NCI-H446 treated with DMSO at 0.1 percent for 48 hours (cell line): Measurements from ENCODE around the gene KAZN.

ENCODE experiments used
- DNase-seq: peaks from one replicate; lab custom pipeline; 2025; lab: John Stamatoyannopoulos, UW

The KAZN gene

DNA sequence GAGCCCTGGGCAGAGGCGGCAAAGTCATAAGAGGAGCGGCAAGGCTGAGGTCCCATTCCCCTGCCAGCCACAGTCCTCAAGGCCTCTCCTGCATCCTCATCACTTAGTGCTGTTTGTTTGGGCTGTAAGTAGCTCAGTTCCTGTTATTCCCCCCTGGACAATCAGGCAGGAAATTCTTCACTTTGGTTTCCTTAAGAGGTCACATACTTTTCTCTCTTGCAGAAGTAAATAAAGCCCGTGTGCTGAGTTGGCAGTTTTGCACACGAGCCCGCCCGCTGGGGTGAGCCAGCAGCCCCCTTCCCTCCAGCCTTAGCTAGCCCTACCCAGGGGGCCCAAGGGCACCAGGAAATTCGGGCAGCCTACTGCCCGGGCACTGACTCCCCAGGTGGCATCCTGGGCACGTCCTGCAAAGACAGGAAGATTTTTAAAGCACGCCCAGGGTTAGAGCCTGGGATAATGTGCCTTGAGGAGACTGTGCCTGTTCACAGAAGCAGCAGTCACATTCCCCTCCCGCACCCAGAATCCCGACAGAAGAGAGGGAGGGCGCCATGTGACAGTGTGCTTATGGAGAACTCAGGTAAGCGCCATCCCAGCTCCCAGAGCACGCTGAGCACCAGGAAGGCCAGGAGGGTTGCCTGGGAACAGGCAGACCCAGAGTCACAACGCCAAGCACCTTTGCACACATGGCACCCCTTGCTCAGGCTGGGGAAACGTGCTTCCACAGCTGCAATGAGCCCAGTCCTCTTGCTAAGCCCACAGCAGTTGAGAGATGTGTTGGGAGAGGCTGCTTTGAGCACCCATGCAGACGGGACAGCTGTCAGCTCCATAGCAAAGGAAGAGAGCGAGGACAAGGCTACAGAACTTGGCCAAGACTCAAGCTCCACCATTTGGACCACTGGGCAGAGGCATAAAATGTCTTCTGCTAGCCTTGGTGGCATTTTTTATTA is 410.6 kb downstream of the KAZN start:
- peak; percentile 45 for DNase-seq

DNA sequence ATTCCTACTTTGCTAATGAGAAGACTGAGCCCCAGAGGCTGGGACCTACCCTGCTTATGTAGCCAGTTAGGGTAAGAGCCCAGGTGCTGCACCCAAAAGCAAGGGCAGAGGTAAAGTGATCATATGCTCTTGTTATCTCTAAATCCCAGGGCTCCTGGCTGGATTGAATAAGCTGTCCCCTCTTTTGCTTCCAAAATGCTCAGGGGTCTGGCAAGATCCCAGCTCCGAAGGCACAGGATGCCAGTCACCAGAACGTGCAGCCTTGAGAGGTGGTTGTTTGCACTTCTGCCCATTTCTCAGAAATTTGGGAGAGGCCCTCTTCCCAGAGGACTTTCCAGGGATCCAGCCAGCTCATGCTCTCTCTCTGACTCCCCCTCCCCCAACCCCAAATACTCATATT is 412.7 kb downstream of the KAZN start:
- DNase-seq = no peak

DNA sequence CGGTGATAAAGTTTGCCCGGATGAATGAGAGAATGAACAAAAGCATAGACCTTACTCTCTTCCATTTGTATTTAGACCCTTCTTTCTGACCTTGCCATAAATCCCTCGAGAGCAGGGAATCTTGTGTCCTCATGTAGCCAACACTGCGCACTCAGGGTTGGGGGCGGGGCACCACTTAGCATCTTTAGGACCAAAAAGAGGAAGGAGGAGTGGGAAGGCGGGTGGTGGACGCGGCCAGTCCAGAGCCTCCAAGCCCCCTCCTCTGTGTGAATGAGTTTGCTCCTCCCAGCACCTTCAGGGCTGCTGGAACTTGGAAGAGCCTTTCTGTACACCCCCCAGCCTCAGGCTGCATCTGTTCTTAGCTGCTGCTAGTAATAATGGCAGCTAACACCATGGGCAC is 413.2 kb downstream of the KAZN start:
- DNase-seq = no peak

DNA sequence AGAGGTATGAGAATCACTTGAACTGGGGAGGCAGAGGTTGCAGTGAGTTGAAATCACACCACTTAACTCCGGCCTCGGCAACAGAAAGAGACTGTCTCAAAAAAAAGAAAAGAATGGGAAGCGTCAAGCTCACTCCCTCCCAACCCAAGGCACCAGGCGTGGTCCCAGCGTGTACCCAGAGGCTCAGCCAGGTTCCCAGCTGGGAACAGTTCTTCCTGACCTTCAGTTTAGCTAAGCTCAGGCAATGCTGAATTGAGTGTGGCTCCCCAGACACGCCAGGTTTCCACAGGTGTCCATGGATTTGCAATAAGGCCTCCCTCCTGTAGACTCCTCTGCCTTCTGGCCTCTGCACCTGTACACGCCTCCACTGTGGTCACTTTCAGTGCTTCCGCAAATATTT is 414.3 kb downstream of the KAZN start:
- no peak for DNase-seq

DNA sequence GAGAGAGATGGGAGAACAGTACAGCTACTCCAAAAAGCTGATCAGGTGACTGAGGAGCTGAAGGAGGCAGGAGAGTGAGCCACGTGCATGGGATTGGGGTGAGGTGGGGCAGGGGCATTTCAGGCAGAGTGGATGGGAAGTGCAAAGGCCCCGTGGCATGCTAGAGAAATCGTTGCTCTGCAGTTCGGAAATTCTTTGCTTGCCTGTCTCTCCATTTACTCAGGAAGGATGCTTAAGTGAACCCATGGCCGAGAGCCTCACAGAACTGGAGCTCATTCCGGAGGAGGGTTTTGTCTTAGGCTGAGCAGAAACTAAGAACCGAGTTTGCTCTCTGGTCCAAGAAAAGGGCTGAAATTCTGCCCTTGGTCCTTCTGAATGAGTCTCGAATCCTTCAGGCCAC is 415.3 kb downstream of the KAZN start:
- no peak for DNase-seq

DNA sequence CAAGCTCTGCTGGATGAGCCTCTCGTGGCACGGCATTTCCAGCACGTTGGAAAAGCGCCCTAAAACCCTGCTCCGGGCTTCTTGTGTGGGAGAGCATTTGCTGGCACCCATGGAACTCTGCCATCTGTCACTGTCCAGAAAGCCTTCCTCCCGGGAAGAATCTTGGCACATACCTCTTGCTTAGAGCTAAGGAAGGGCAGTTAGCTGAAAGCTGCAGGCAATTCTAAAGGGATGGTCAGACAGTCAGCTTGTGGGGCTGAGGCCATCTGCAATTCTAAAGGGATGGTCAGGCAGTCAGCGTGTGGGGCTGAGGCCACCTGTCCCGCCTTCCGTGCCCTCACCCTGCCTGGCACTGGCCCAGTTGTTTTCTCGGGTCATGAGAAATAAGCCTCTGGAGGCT is 416.0 kb downstream of the KAZN start:
- peak; percentile 91 for DNase-seq

DNA sequence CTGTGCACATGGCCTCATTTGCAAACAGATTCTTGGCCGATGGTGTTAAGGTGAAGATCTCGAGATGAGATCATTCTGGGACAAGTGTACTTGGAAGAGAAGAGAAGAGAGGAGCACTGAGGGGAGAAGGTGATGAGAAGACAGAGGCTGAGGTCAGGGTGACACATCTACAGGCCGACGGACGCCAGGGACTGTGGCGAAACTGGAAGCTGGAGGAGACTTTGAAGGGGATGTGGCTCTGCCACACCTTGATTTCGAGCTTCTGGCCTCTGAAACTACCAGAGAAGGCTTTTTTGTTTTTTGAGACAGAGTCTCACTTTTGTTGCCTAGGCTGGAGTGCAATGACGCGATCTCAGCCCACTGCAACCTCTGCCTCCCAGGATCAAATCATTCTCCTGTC is 417.5 kb downstream of the KAZN start:
- DNase-seq = no peak

DNA sequence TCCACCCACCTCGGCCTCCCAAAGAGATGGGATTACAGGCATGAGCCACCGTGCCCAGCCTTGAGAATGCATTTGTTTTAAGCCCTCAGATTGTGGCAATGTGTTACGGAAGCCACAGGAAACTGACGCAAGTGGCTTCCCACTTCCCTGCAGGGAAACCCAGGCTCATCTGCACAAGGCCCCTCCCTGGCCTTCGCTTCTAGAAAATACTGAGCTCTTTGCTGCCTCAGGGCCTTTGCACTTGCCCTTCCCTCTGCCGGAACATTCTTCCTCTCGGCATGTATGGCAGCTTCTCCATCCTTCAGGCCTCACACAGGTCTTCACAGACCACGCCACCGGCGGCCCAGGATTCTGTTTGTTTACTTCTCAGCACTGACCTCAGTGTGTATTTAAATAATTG is 418.0 kb downstream of the KAZN start:
- no peak for DNase-seq

DNA sequence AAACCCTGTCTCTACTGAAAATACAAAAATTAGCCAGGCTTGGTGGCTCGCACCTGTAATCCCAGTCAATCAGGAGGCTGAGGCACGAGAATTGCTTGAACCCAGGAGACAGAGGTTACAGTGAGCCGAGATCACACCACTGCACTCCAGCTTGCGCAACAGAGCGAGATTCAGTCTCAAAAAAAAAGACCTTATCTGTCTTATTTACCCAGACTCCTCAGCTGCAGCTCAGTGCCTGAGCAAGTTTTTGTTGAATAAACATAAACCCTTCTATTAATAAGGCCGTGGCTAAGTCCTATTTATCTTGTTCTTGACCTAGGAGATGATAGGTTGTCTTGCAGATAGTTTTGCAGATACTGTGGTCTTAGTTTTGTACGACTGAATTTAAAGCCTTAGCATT is 418.6 kb downstream of the KAZN start:
- DNase-seq = no peak

DNA sequence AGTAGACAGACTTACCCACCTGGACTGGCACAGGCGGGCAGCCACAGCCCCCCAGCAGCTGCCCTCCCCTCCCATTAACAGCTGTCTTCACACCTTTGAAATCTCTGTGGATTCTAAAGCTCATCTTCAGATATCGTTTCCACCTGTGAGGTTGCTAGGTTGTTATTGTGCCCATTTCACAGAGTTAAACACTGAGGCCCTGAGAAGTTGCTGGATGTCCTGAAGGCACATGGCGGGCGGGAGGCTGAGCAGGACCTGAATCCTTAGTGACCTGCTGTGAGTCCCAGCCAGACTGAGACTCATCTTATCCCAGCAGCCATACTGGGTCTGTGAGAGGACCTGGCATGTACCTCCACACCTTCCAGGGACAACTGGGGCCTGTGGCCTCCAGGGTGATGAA is 420.3 kb downstream of the KAZN start:
- DNase-seq = no peak

DNA sequence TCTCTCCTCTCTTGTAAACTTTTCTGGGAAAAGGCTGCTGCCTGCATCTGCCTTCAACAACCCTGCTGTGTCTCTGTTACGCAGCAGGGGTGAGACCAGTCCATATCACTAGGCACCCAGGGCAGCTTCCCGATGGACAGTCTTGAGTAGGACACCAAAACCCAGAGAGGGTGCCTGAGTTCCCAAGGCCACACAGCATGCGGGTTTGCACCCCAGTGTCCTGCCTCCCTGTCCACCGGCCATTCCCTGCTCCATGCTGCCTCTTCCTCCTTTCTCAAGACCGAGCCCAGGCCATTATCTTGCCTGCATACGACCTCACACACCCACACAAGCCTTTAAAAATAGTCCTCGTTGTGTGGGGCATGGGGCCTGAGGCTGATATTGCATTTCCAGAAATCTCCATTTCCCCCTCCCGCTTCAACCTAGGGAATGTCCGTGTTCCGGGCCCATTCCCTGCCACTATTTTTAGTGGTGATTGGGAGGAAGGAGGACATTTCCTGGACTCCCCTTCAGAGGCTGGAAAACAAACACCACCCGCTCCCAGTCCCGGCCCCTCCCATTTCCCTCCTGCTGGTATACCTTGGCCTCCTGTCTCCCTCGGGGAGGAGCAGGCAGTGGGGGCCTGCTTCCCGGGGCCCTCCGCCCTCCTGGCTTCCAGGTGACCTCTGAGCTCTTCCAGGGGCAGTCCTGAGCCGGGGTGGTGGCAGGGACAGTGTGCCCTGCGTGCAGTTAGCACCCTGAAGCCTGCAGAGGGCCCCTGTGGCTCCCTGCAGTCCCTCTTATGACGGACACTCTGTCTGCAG is 422.7 kb downstream of the KAZN start:
- no peak for DNase-seq

DNA sequence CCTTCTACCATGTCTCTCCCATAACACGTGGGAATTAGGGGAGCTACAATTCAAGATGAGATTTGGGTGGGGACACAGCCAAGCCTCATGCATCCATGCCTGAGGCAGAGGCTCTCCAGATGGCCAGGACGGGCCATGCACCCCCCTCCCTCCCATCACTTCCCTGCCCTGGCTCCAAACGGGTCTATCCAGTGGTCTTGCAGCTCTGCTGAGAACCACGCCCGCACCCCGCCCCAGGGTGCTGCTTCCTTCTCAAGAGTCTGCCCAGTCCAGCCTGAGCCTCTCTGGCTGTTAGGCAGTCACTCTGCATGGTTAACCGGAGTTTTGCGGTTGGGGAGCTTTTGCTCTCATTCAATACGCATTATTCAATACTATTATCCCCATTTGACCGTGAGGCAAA is 423.6 kb downstream of the KAZN start:
- no peak for DNase-seq

DNA sequence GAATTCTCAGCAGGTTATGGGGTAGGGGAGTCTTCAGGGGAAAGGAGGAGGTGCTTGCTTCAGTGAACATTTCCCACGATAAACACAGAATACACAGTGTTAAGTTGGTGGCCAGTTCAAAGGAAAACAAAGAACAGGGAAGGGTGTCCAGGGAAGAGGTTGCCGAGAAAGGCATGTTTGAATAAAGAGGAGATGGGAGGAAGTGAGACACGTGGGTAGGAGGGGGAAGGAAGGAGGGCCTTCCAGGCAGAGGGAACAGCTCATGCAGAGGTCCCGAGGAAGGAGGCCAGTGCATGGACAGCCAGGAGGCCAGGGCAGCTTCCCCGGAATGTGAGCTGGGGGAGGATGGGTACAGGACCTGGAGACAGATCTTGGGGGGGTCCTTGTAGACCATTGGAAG is 424.7 kb downstream of the KAZN start:
- no peak for DNase-seq

DNA sequence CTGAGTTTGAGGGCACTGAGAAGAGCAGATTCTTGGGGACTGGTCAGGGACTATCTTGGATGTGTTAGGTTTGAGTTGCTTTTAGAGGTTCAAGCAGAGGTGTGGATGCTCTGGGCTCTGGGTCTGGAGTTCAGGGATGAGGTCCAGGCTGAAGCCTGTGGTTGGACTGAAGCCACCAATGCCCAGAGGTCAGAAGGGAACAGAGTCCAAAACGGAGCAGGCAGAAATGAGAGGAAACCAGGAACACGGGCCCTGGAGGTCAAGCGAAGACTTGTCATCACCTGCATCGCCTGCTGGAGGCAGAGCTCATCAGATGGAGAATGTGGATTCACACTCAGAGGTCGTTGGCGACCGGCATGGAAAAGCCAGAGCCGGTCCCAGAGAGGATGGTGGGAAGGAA is 425.5 kb downstream of the KAZN start:
- no peak for DNase-seq

DNA sequence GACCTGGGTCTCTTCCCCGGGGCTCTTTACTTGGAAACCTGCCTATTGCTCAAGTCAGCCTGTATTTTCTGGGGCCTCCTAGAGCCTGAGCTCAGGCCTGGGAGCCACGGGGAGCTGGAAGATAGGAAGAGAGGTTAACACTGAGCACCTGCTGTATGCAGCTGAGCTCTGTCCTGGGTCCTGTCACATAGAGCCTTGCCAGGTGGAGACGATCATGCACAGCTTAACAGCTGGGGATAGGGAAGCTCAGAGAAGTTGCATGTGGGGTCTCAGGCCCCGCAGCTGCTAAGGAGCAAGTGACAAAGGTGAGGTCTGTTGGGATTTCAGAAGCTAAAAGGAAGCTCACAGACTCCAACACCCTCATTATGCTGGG is 427.6 kb downstream of the KAZN start:
- no peak for DNase-seq

DNA sequence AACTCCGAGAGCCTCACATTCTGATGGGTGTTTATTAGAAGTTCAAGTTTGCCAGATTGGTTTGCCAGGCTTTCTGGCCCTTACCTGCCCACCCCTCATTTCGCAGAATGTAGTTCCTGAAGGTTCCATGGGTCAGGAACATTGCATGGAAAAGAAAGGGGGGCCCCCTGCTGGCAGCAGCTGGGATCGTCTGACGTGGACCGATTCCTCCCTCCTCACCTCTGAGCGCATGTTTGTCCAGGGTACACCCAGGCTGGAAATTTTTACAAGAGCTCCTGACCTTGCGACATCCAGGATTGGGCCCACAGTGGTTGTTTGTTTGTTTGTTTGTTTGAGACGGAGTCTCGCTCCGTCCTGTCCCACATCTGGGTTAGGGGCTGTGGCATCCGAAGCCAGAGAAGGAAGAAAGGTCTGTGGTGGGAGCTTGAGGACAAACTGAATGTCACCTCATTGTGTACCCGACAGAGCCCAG is 429.1 kb downstream of the KAZN start:
- peak; percentile 33 for DNase-seq

DNA sequence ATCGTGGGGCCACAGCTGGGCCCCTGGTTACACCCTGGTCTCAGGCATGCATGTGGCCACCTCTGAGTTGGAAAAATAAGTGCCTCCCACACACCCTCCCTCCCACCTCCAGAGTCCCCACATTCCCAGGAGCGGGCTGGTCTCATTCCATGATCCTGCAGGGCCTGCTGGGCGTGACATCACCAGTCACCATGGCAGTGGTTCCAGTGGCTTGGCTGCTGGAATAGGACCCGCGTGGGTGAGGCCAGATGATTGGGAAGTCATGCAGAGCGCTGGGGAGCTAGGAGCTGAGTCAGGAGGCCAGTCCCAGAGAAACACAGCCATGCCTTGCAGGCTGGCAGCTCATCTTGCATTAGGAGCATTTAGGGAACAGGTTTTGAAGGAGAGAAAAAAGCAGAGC is 429.6 kb downstream of the KAZN start:
- no peak for DNase-seq

DNA sequence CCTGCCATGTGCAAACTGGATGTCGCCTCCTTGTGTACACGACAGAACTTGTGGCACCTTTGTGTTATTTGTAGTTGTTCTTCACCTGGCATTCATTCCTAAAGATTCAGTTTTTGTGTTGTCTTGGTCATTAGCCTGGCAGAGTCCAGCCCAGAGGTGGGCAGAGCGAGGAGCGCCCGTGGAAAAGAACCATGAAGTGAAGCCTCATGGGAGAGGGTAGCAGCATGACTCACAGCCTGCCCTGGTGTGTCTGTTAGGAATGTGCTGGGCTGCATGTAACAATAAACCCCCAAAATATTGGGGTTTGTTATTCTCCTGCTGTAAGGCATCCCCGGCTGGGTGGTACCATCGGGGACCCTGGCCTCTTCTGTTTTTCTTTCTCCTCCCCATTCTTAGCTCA is 430.1 kb downstream of the KAZN start:
- no peak for DNase-seq

DNA sequence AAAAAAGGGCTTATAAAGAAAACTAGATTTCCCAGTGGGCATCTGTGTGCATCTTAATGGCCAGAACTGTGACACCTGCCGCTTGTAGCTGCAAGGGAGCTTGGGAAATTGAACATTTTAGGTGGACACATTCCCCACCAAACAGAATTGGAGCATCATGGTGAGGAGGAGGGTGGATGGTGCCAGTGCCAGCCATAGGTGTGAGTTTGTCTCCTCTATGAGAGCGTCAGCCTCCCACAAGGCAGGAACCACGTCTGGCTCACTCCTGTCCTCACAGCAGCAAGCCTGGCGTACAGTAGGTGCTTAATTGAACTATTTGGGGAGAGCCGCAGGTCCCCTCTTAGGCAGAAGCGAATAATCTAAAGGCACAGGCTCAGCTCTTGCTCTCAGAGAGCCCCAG is 430.6 kb downstream of the KAZN start:
- DNase-seq = no peak

DNA sequence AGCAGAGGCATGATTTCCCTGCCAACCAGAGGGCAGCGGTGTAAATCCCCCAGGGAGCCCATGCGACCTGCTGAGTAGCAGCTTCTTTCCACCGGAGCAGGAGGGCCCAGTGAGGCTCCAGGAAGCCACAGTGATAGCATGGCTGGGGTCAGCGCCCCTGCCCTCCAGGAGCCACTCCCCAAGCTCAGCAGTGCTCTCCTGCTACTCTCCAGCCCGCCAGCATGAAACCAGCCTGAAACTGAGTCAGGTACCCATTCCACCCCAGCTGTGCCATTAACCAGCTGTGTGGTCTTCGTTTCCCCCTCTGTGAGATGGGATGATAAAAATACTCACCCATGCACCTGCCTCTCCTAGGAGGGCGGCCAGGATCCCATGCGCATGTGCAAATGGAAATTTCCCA is 431.3 kb downstream of the KAZN start:
- no peak for DNase-seq

DNA sequence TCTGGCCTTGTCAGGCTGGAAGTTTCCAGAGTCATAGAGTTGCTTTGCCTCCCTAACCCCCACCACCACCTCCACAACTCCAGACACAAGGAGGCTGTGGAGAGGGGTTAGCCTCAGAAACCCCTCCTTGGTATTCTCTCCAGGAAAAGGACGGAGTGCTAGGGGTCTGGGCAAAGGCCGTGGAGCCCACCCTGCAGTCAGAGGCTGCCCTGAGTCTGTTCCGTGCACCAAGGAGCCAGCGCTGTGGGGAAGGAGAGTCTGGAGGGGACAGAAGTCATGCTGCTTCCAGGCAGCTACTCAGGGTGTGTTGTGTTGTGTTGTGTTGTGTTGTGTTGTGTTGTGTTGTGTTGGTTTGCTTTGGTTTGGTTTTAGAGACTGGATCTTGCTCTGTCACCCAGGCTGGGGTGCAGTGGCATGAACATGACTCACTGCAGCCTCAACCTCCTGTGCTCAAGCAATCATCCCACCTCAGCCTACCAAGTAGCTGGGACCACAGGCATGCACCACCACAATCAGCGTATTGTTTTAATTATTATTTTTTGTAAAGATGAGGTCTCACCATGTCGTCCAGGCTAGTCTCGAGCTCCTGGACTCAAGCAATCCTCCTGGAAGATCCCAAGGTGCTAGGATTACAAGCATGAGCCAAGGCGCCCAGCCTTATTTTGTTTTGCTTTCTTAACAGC is 432.9 kb downstream of the KAZN start:
- no peak for DNase-seq

DNA sequence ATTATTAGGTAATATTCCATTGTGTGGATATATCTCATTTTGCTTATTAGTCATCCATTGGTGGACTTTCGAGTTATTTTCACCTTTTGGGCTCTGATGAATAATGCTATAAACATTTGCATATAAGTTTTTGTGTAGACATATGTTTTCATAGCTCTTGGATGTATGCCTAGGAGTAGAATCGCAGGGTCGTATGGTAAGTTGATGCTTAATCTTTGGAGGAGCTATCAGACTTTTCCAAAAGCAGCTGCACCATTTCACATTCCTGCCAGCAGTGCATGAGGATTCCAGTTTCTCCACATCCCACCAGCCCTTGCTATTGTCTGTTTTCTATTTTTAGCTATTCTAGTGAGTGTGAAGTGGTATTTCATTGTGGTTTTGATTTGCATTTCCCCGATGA is 434.8 kb downstream of the KAZN start:
- DNase-seq = peak; percentile 31

DNA sequence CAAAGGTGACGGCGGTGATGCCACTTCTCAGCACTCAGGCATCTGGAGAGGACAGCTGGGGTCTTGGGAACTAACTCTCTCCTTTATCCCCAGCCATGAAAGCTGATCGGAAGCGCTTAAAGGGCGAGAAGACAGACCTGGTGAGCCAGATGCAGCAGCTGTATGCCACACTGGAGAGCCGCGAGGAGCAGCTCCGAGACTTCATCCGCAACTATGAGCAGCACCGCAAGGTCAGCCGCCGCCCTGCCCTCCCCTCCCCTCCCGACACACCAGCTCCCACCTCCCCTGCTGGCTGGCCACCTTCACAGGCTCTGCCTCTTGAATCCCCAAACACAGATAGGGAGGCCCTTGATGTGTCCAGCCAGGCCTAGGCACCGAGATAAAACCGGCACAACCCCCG is 436.2 kb downstream of the KAZN start:
- no peak for DNase-seq
